ENCODE data around the gene PRSS50. TPM values are rescaled to one million over a fixed set of nuclear protein-coding genes. Genes with fewer than 3 reads are reported as not detected.
"Not testable (repeated sequence)": the region's sequence is repeated elsewhere in the genome, so short reads cannot be mapped to it uniquely, and the experiment has no call there.

PRSS50 gene
- total and polyA plus RNA-seq, 10 donors = 0.14 to 0.34 TPM; not detected in 8

DNA sequence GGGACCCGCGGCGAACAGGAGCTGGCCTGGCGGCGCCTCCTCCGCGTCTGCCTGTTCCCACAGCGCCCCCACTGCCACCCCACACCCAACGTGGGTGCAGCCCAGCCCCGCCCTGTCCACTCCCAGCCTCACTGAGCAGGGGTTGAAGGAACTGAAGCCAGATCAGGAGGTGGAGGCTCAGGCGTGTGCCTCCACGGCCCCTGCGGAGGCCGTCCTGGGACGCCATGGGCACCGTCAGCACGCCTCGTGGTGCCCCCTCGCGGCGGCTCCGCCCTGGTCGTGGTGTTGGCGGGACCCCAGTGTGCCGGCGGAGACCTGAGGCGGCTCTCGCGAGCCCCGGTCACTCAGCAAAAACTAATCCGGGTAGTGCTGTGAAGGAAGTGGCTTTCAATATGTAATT is 39.0 kb upstream of the PRSS50 start:
- intact Hi-C loops (cut with DNase I; ENCODE audit: low total_unique reads) = no loop called here
- no peaks in the 10 kb centered on the region for H3K9me3 ChIP-seq
- 91 to 96% (median 93%) methylated on average over 25 to 31 of the region's 31 CpGs for WGBS, 5 donors
- H3K4me3 ChIP-seq = no peak overlapping the region
- H3K4me1 ChIP-seq = no peaks in the 10 kb centered on the region
- H3K36me3 ChIP-seq = no peaks in the 10 kb centered on the region
- DNase-seq = no peak
- no peak overlapping the region for H3K27ac ChIP-seq
- TF ChIP-seq POLR2A (IDR thresholded peaks at IDR 0.05) = no peak
- H3K27me3 ChIP-seq (replicated peaks in 1 of 7) = peaks cover 0 to 7% (median 0%) of the 10 kb centered on the region in 7 donors

DNA sequence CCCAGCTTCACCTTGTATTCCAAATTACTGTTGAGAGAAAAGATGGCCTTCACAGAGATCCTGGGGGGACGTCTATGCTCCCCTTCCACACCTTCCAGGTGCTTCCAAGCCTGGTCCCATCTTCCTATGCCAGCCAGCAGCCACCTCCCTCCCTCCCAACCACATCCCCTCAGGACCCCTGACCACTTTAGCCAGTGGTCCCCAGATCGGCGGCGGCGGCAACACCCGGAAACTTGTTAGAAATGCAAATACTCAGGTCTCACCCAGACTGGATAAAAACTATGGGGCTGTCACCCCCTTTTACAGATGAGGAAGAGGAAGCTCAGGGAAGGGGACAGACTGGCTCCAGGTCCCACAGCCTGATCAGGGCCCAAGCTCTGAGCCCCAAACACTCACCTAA is 38.0 kb upstream of the PRSS50 start:
- WGBS, 5 donors = 90 to 98% (median 93%) methylated on average over 6 of the region's 6 CpGs
- Histone ChIP-seq H3K4me1 (no peaks in the 10 kb centered on the region), H3K27ac (no peak overlapping the region), H3K4me3 (no peak overlapping the region), H3K27me3 (replicated peaks in 1 of 7) (peaks cover 0 to 7% (median 0%) of the 10 kb centered on the region in 7 donors), H3K36me3 (no peaks in the 10 kb centered on the region), H3K9me3 (no peaks in the 10 kb centered on the region)
- no peak for DNase-seq
- TF ChIP-seq, protein P1, sequence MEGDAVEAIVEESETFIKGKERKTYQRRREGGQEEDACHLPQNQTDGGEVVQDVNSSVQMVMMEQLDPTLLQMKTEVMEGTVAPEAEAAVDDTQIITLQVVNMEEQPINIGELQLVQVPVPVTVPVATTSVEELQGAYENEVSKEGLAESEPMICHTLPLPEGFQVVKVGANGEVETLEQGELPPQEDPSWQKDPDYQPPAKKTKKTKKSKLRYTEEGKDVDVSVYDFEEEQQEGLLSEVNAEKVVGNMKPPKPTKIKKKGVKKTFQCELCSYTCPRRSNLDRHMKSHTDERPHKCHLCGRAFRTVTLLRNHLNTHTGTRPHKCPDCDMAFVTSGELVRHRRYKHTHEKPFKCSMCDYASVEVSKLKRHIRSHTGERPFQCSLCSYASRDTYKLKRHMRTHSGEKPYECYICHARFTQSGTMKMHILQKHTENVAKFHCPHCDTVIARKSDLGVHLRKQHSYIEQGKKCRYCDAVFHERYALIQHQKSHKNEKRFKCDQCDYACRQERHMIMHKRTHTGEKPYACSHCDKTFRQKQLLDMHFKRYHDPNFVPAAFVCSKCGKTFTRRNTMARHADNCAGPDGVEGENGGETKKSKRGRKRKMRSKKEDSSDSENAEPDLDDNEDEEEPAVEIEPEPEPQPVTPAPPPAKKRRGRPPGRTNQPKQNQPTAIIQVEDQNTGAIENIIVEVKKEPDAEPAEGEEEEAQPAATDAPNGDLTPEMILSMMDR (IDR thresholded peaks at IDR 0.05 in 8 of 11, conservative IDR thresholded peaks at IDR 0.05 in 3 of 11) = no peak
- no peak for TF ChIP-seq POLR2A (IDR thresholded peaks at IDR 0.05)
- intact Hi-C loops (cut with DNase I; ENCODE audit: low total_unique reads) = no loop called here

DNA sequence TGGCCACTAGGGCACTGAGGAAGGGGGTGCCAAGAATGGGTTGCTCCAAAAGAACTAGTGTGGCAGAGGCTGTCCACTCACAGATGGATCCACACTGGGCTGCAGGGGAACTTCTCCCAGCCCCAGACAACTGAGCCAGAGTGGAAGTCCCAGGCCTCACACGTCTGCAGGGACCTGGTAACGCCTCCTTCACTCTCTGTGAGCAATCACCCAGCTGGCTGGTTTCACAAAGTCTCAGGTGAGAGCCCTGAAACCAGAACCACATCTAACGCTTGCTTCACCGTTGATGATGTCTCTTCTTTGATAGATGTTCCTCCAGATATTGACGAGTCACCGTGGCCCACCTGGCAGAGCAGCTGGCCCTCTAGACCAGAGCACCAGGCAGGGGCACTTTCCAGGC is 35.5 kb upstream of the PRSS50 start:
- H3K4me3 ChIP-seq; H3K27me3 ChIP-seq (replicated peaks in 1 of 7); intact Hi-C loops (cut with DNase I; ENCODE audit: low total_unique reads); H3K9me3 ChIP-seq; H3K27ac ChIP-seq; H3K4me1 ChIP-seq; DNase-seq; H3K36me3 ChIP-seq: not testable (repeated sequence)
- WGBS, 5 donors = 59 to 73% (median 69%) methylated on average over 5 to 6 of the region's 6 CpGs

DNA sequence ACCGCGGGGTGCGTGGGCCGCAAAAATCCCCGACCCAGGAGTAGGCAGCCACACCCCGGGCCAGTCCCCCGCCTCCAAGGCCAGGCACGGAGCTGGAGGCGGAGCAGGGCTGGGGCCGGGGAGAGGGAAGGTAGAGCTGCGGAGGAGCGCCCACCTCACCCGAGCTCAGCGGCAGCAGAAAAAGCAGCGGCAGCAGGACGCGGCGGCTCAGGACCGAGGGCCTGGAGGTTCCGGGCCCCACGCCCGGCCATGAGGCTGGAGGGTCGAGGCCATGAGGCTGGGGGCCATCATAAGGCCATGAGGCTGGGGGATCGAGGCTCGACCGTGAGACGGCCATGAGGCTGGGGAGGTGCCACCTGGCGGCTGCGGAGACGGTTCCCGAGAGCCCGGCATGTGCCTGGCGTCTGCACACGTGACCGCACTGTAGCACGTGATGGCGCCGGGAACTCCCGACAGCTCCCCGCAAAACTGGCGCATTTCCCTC is 32.9 kb upstream of the PRSS50 start:
- WGBS, 5 donors = 85 to 94% (median 89%) methylated on average over 32 to 41 of the region's 41 CpGs
- H3K27me3 ChIP-seq (replicated peaks in 1 of 7) = no peaks in the 10 kb centered on the region
- H3K27ac ChIP-seq = no peak overlapping the region
- DNase-seq = no peak
- H3K36me3 ChIP-seq = no peaks in the 10 kb centered on the region
- intact Hi-C loops (cut with DNase I; ENCODE audit: low total_unique reads) = no loop called here
- no peak for TF ChIP-seq POLR2A (IDR thresholded peaks at IDR 0.05)
- TF ChIP-seq, protein P1 (IDR thresholded peaks at IDR 0.05 in 8 of 11, conservative IDR thresholded peaks at IDR 0.05 in 3 of 11) = no peak
- TF ChIP-seq POLR2AphosphoS5 (IDR thresholded peaks at IDR 0.05) = no peak
- H3K9me3 ChIP-seq = no peaks in the 10 kb centered on the region
- H3K4me3 ChIP-seq = no peak overlapping the region
- H3K4me1 ChIP-seq = no peaks in the 10 kb centered on the region

DNA sequence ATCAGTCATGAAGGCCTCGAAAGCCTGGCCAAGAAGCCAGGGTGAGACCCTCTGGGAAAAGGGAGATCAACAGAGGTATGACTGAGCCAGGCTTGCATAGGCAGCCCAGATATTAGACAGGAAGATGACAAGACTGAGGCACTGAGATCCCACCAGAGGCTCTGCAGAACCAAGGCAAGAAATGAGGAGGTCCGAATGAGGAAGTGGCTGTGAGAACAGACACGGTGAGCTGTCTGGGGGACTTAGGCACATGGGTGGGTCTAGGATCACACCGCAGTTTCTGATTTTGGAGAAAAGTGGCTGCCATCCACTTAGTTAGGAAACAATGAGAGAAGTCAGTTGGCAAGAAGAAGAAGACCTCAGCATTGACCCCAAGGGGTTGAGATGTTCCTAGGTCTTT is 31.5 kb upstream of the PRSS50 start:
- H3K36me3 ChIP-seq = no peaks in the 10 kb centered on the region
- DNase-seq = no peak
- intact Hi-C loops (cut with DNase I; ENCODE audit: low total_unique reads) = no loop called here
- H3K27ac ChIP-seq = no peak overlapping the region
- no peaks in the 10 kb centered on the region for H3K4me1 ChIP-seq
- no peaks in the 10 kb centered on the region for H3K27me3 ChIP-seq (replicated peaks in 1 of 7)
- H3K4me3 ChIP-seq = no peak overlapping the region
- H3K9me3 ChIP-seq = no peaks in the 10 kb centered on the region
- 67 to 75% (median 70%) methylated on average over 4 of the region's 4 CpGs for WGBS, 5 donors
- no peak for TF ChIP-seq POLR2A (IDR thresholded peaks at IDR 0.05)
- TF ChIP-seq, protein P1 (IDR thresholded peaks at IDR 0.05 in 8 of 11, conservative IDR thresholded peaks at IDR 0.05 in 3 of 11) = no peak
- no peak for TF ChIP-seq POLR2AphosphoS5 (IDR thresholded peaks at IDR 0.05)
